Bronchial epithelial cell (primary cell): Measurements from ENCODE around the gene GNG2. TPM values are rescaled to one million over a fixed set of nuclear protein-coding genes. Genes with fewer than 3 reads are reported as not detected.

Source experiments
- DNase-seq: peaks from one replicate; pipeline ENCODE4 v3.0.0-alpha.2; 2010; ENCODE audit warnings: low read depth
- FAIRE-seq: peaks from 2 replicates; lab custom pipeline; 2011; peaks lifted over from hg19 to GRCh38; lab: Jason Lieb, UNC
- H3K27me3 ChIP-seq: 2 replicates; pipeline ENCODE4 v1.5.1; 2011; ENCODE audit warnings: low read length; ENCODE audit not compliant: control insufficient read depth, insufficient read depth
- H3K36me3 ChIP-seq: 2 replicates; pipeline ENCODE4 v1.5.1; 2011; ENCODE audit warnings: low read length; ENCODE audit not compliant: control insufficient read depth, insufficient read depth
- H3K4me3 ChIP-seq: 2 replicates; pipeline ENCODE4 v1.5.1; 2011; ENCODE audit warnings: mild to moderate bottlenecking, low read depth, low read length, control low read depth
- CTCF ChIP-seq: IDR thresholded peaks from 2 replicates; pipeline ENCODE4 v1.5.1; 2011; ENCODE audit warnings: mild to moderate bottlenecking, moderate library complexity, low read length, control low read depth, inconsistent platforms; ENCODE audit not compliant: insufficient read depth, severe bottlenecking
- total RNA-seq: library from RNA; depleted of rRNA; stranded (reverse); fragments of >200 nt; gene quantifications from 2 replicates; pipeline ENCODE4 v1.2.1, GENCODE V29; 2014

GNG2 gene
- total RNA-seq, 1 donor from 2014 or later: not detected

DNA sequence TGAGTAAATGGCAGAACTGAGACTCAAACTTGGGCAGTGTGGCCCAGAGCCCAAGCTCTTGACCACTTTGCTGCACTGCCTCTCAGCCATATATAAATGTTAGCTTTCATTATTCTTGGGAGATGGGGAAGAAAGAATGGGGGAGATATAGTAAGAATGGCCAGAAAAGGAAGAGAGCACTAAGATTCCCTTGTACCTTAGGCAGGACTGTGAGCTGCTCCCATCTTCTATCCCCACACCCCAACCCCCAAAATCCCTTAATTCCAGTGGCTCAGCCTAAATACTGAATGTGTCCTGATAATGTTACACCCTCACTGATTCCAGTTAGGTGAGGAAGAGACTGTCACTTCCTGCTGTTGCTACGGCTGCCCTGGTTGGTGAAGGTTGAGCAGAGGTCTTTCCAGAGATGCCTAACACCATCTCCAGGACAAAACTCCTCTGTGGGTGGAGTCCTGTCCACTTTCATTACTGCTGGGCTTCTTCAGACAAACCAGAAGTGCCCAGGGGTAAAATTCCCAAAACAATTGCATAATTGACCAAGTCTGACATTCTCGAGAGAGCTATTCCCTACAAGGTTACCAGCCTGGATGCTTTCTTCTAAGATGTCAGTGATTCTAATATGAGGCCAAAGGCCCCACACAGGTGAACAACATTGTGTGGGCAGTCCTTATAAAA, 51.8 kb downstream of the GNG2 start:
- TF ChIP-seq CTCF: no peak
- Histone ChIP-seq H3K4me3 (no peak overlapping the region), H3K36me3 (no peaks in the 10 kb centered on the region), H3K27me3 (no peaks in the 10 kb centered on the region)
- FAIRE-seq: no peak
- no peak for DNase-seq

GRCh38 chr14:51914310-51914709, 53.9 kb downstream of the GNG2 start:
- H3K4me3 ChIP-seq: no peak overlapping the region
- TF ChIP-seq CTCF: no peak
- no peak for FAIRE-seq
- no peaks in the 10 kb centered on the region for H3K36me3 ChIP-seq
- no peak for DNase-seq
- H3K27me3 ChIP-seq: no peaks in the 10 kb centered on the region

DNA sequence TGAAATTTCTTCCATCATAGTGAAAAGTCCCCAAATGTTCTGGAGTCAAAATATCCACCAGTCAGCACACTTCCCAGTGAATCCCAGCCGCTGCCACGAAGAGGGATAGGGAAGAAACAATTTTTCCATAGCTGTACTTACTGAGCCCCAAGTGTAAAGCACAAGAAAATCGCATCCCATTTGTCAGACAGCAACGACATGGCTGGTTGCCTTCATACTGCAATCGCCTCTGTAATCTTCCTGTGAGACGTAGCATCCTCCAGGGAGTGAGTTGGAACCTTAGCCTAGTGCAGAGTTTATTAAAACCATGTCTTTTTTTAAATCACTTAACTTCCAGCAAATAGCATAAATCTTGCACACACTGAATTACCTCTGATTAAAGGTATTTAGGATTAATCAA, 56.8 kb downstream of the GNG2 start:
- DNase-seq (no peak), FAIRE-seq (no peak)
- Histone ChIP-seq H3K27me3 (peaks cover 1% of the 10 kb centered on the region), H3K36me3 (no peaks in the 10 kb centered on the region), H3K4me3 (no peak overlapping the region)
- TF ChIP-seq CTCF: no peak

DNA sequence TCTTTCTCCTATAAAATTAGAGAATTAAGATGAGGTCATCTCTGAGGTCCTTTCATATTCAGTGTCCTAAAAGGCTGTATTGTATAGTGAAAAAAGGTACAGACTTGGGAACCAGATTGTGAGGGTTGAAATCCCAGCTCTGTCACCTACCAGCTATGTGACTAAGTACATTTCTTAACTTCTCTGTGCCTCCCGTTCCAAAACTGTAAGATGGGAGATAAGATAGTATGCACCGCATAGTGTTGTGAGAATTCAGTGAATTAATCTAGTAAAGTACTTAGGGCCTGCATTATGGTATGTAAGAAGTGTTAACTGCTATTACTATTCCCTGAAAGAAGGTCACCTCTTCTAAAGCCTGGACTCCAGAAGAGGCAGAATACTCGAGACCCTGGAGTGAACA, 60.6 kb downstream of the GNG2 start:
- no peak for DNase-seq
- no peak for TF ChIP-seq CTCF
- H3K27me3 ChIP-seq: peaks cover 5% of the 10 kb centered on the region
- H3K36me3 ChIP-seq: no peaks in the 10 kb centered on the region
- H3K4me3 ChIP-seq: no peak overlapping the region
- FAIRE-seq: no peak

GRCh38 chr14:51922624-51923023, 62.2 kb downstream of the GNG2 start:
- H3K4me3 ChIP-seq: no peak overlapping the region
- FAIRE-seq (no peak), DNase-seq (no peak)
- peaks cover 5% of the 10 kb centered on the region for H3K27me3 ChIP-seq
- TF ChIP-seq CTCF: no peak
- H3K36me3 ChIP-seq: no peaks in the 10 kb centered on the region

- TF ChIP-seq CTCF: no peak
- DNase-seq: no peak
- FAIRE-seq: no peak
Observed at GRCh38 chr14:51924600-51924999, 64.2 kb downstream of the GNG2 start.

More at GRCh38 chr14:51924600-51924999, 64.2 kb downstream of the GNG2 start:
- Histone ChIP-seq H3K27me3 (peaks cover 5% of the 10 kb centered on the region), H3K36me3 (no peaks in the 10 kb centered on the region), H3K4me3 (no peak overlapping the region)
